Bronchial epithelial cell (primary cell): Measurements from ENCODE around the gene NBPF3. TPM values are rescaled to one million over a fixed set of nuclear protein-coding genes. Genes with fewer than 3 reads are reported as not detected.

ENCODE experiments used
- DNase-seq: peaks from one replicate; pipeline ENCODE4 v3.0.0-alpha.2; 2010; ENCODE audit warnings: low read depth
- FAIRE-seq: peaks from 2 replicates; lab custom pipeline; 2011; peaks lifted over from hg19 to GRCh38; lab: Jason Lieb, UNC
- H3K27me3 ChIP-seq: 2 replicates; pipeline ENCODE4 v1.5.1; 2011; ENCODE audit warnings: low read length; ENCODE audit not compliant: control insufficient read depth, insufficient read depth
- H3K36me3 ChIP-seq: 2 replicates; pipeline ENCODE4 v1.5.1; 2011; ENCODE audit warnings: low read length; ENCODE audit not compliant: control insufficient read depth, insufficient read depth
- H3K4me3 ChIP-seq: 2 replicates; pipeline ENCODE4 v1.5.1; 2011; ENCODE audit warnings: mild to moderate bottlenecking, low read depth, low read length, control low read depth
- CTCF ChIP-seq: IDR thresholded peaks from 2 replicates; pipeline ENCODE4 v1.5.1; 2011; ENCODE audit warnings: mild to moderate bottlenecking, moderate library complexity, low read length, control low read depth, inconsistent platforms; ENCODE audit not compliant: insufficient read depth, severe bottlenecking
- total RNA-seq: library from RNA; depleted of rRNA; stranded (reverse); fragments of >200 nt; gene quantifications from 2 replicates; pipeline ENCODE4 v1.2.1, GENCODE V29; 2014

The NBPF3 gene
- total RNA-seq, 1 donor from 2014 or later: 6.8 TPM

- TF ChIP-seq CTCF: no peak
- Histone ChIP-seq H3K27me3 (peaks cover 19% of the 10 kb centered on the region), H3K4me3 (no peak overlapping the region), H3K36me3 (no peaks in the 10 kb centered on the region)
- FAIRE-seq (no peak), DNase-seq (no peak)
These were observed 66.9 kb downstream of the NBPF3 start for GRCh38 chr1:21506804-21507203.

GRCh38 chr1:21507511-21508270 lies 67.8 kb downstream of the NBPF3 start:
- no peak for DNase-seq
- peaks cover 21% of the 10 kb centered on the region for H3K27me3 ChIP-seq

GRCh38 chr1:21508580-21509350 lies 68.8 kb downstream of the NBPF3 start:
- peaks cover 23% of the 10 kb centered on the region for H3K27me3 ChIP-seq
- FAIRE-seq: no peak
- peak; percentile 5 for DNase-seq
- H3K4me3 ChIP-seq: no peak overlapping the region
- peak; percentile 76 for TF ChIP-seq CTCF
- H3K36me3 ChIP-seq: no peaks in the 10 kb centered on the region

More at GRCh38 chr1:21507511-21508270, 67.8 kb downstream of the NBPF3 start:
- Histone ChIP-seq H3K36me3 (no peaks in the 10 kb centered on the region), H3K4me3 (no peak overlapping the region)
- no peak for FAIRE-seq
- no peak for TF ChIP-seq CTCF

- TF ChIP-seq CTCF: no peak
- DNase-seq: no peak
- Histone ChIP-seq H3K36me3 (no peaks in the 10 kb centered on the region), H3K4me3 (no peak within 1 kb of the TSS), H3K27me3 (peaks cover 25% of the 10 kb centered on the region)
- no peak for FAIRE-seq
These were observed 69.6 kb downstream of the NBPF3 start, which contains the start of gene ALPL for GRCh38 chr1:21509351-21510112. TSS of gene ALPL (plus strand) at chr1:21509423. CDS start at chr1:21554082, 44,659 bp downstream.

- Histone ChIP-seq H3K4me3 (no peak overlapping the region), H3K36me3 (no peaks in the 10 kb centered on the region), H3K27me3 (peaks cover 25% of the 10 kb centered on the region)
- no peak for TF ChIP-seq CTCF
- no peak for DNase-seq
- FAIRE-seq: no peak
These were observed 70.2 kb downstream of the NBPF3 start for GRCh38 chr1:21510113-21510493.
